Activated T-helper 1 cell treated with anti-CD3 and anti-CD28 coated beads, Interleukin-12 subunit alpha, Interleukin-12 subunit beta, Interleukin-2, Interleukin-4 antibody, amounts not matched to agents 30 ng/mL and 10 ng/mL and 1 ng/mL, durations not matched to agents 14 hours and 24 hours and 36 hours (primary cell): ENCODE measurements around the gene MARCKSL1. TPM values are rescaled to one million over a fixed set of nuclear protein-coding genes. Genes with fewer than 3 reads are reported as not detected.
"Not testable (repeated sequence)": the region's sequence is repeated elsewhere in the genome, so short reads cannot be mapped to it uniquely, and the experiment has no call there.

Source experiments
- DNase-seq: peaks from one replicate; pipeline ENCODE4 v3.0.0; 2021; ENCODE audit warnings: low spot score
- H3K27ac Mint-ChIP-seq: one replicate; pipeline ENCODE4 v1.8.0; 2021; ENCODE audit warnings: mild to moderate bottlenecking, mixed read lengths
- H3K27me3 Mint-ChIP-seq: one replicate; pipeline ENCODE4 v1.8.0; 2022; ENCODE audit warnings: mild to moderate bottlenecking, moderate library complexity, mixed read lengths; ENCODE audit not compliant: insufficient read depth
- H3K36me3 Mint-ChIP-seq: one replicate; pipeline ENCODE4 v1.8.0; 2021; ENCODE audit warnings: low read depth, mixed read lengths
- H3K4me1 Mint-ChIP-seq: one replicate; pipeline ENCODE4 v1.8.0; 2021; ENCODE audit warnings: low read depth, mixed read lengths
- H3K4me3 Mint-ChIP-seq: one replicate; pipeline ENCODE4 v1.8.0; 2021; ENCODE audit warnings: mild to moderate bottlenecking, moderate library complexity, mixed read lengths
- H3K9me3 Mint-ChIP-seq: one replicate; pipeline ENCODE4 v1.8.0; 2021; ENCODE audit warnings: mixed read lengths
- intact Hi-C: fragments of 100-400 bp; cut with micrococcal nuclease; formaldehyde crosslinking; loops from one replicate; pipeline ENCODE4 v1.15.1; 2024
- total RNA-seq: library from RNA; stranded (reverse); gene quantifications from 2 replicates; pipeline ENCODE4 v1.2.3, GENCODE V29; 2022

The MARCKSL1 gene
- total RNA-seq, 1 donor from 2014 or later, result 31.6 TPM

GRCh38 chr1:32311709-32312393 is 24.2 kb downstream of the MARCKSL1 start:
- Mint-ChIP-seq H3K4me3 (no peak overlapping the region), H3K36me3 (peaks cover 21% of the 10 kb centered on the region), H3K27ac (peak overlapping the region; percentile 21), H3K27me3 (no peaks in the 10 kb centered on the region), H3K4me1 (peaks cover 51% of the 10 kb centered on the region), H3K9me3 (no peaks in the 10 kb centered on the region)
- intact Hi-C loops, result no loop called here
- no peak for DNase-seq

GRCh38 chr1:32309960-32310359 is 26.1 kb downstream of the MARCKSL1 start:
- Mint-ChIP-seq H3K4me3 (no peak overlapping the region), H3K4me1 (peaks cover 42% of the 10 kb centered on the region), H3K9me3 (no peaks in the 10 kb centered on the region), H3K27me3 (no peaks in the 10 kb centered on the region), H3K27ac (peak overlapping the region; percentile 30), H3K36me3 (peaks cover 28% of the 10 kb centered on the region)
- DNase-seq, result no peak
- intact Hi-C loops, result no loop called here

- Mint-ChIP-seq H3K4me1 (peaks cover 53% of the 10 kb centered on the region), H3K27me3 (no peaks in the 10 kb centered on the region), H3K36me3 (peaks cover 42% of the 10 kb centered on the region), H3K9me3 (no peaks in the 10 kb centered on the region), H3K4me3 (no peak overlapping the region), H3K27ac (peak overlapping the region; percentile 6)
- no peak for DNase-seq
- intact Hi-C loops, result no loop called here
Observed at GRCh38 chr1:32307324-32307723, 28.7 kb downstream of the MARCKSL1 start.

- intact Hi-C loops, result no loop called here
- Mint-ChIP-seq H3K4me3 (no peak overlapping the region), H3K27ac (no peak overlapping the region), H3K36me3 (peaks cover 54% of the 10 kb centered on the region), H3K4me1 (peaks cover 51% of the 10 kb centered on the region), H3K27me3 (no peaks in the 10 kb centered on the region), H3K9me3 (no peaks in the 10 kb centered on the region)
- DNase-seq, result no peak
Observed at GRCh38 chr1:32305310-32305709, 30.7 kb downstream of the MARCKSL1 start.

GRCh38 chr1:32303997-32304622 is 31.9 kb downstream of the MARCKSL1 start:
- Mint-ChIP-seq H3K4me3 (no peak overlapping the region), H3K27ac (peak overlapping the region; percentile 6), H3K27me3 (no peaks in the 10 kb centered on the region), H3K4me1 (peaks cover 46% of the 10 kb centered on the region), H3K9me3 (no peaks in the 10 kb centered on the region), H3K36me3 (peaks cover 51% of the 10 kb centered on the region)
- DNase-seq, result no peak
- intact Hi-C loops, result no loop called here

GRCh38 chr1:32303358-32303757 is 32.7 kb downstream of the MARCKSL1 start:
- intact Hi-C loops, result no loop called here
- Mint-ChIP-seq H3K27ac (no peak overlapping the region), H3K4me1 (peaks cover 45% of the 10 kb centered on the region), H3K4me3 (no peak overlapping the region), H3K36me3 (peaks cover 51% of the 10 kb centered on the region), H3K9me3 (no peaks in the 10 kb centered on the region), H3K27me3 (no peaks in the 10 kb centered on the region)
- no peak for DNase-seq

- Mint-ChIP-seq H3K36me3 (peaks cover 48% of the 10 kb centered on the region), H3K27ac (no peak overlapping the region), H3K4me1 (peaks cover 57% of the 10 kb centered on the region), H3K9me3 (no peaks in the 10 kb centered on the region), H3K4me3 (no peak overlapping the region), H3K27me3 (no peaks in the 10 kb centered on the region)
- DNase-seq, result no peak
- intact Hi-C loops, result no loop called here
Observed at GRCh38 chr1:32299327-32299726, 36.7 kb downstream of the MARCKSL1 start.

- Mint-ChIP-seq H3K4me1 (peaks cover 50% of the 10 kb centered on the region), H3K36me3 (peaks cover 38% of the 10 kb centered on the region)
- H3K27ac Mint-ChIP-seq, H3K4me3 Mint-ChIP-seq, intact Hi-C loops, DNase-seq, H3K9me3 Mint-ChIP-seq, H3K27me3 Mint-ChIP-seq: not testable (repeated sequence)
Observed at GRCh38 chr1:32298211-32298610, 37.8 kb downstream of the MARCKSL1 start.

- peaks cover 37% of the 10 kb centered on the region for H3K4me1 Mint-ChIP-seq
- intact Hi-C loops, result loop anchor here (1.0 to 2.0 kb wide), 13 partner anchors 19 to 359 kb away; partner anchors contain the start of genes BSDC1, CCDC28B, EIF3I and IQCC
- peak; percentile 96 for DNase-seq
- H3K4me3 Mint-ChIP-seq, result peak within 1 kb of the TSS; percentile 93
- H3K36me3 Mint-ChIP-seq, result peaks cover 22% of the 10 kb centered on the region
- H3K9me3 Mint-ChIP-seq, result no peaks in the 10 kb centered on the region
- no peaks in the 10 kb centered on the region for H3K27me3 Mint-ChIP-seq
- peak within 1 kb of the TSS; percentile 94 for H3K27ac Mint-ChIP-seq
Observed at GRCh38 chr1:32291708-32292538, 44.1 kb downstream of the MARCKSL1 start, which contains the start of gene HDAC1. Gene HDAC1, plus strand, starts transcription at chr1:32292083. Its CDS starts 87 bp downstream, at chr1:32292170.

- DNase-seq, result no peak
- H3K36me3 Mint-ChIP-seq, result peaks cover 22% of the 10 kb centered on the region
- no peaks in the 10 kb centered on the region for H3K9me3 Mint-ChIP-seq
- H3K4me1 Mint-ChIP-seq, result peaks cover 30% of the 10 kb centered on the region
- peak overlapping the region; percentile 94 for H3K27ac Mint-ChIP-seq
- H3K4me3 Mint-ChIP-seq, result peak overlapping the region; percentile 93
- intact Hi-C loops, result loop anchor here (2.0 kb wide), 2 partner anchors 18 to 50 kb away; no protein-coding TSS in a partner anchor
- no peaks in the 10 kb centered on the region for H3K27me3 Mint-ChIP-seq
Observed at GRCh38 chr1:32291145-32291707, 44.8 kb downstream of the MARCKSL1 start.

- Mint-ChIP-seq H3K4me1 (peaks cover 14% of the 10 kb centered on the region), H3K4me3 (no peak overlapping the region), H3K9me3 (no peaks in the 10 kb centered on the region), H3K27ac (no peak overlapping the region), H3K27me3 (no peaks in the 10 kb centered on the region), H3K36me3 (peaks cover 27% of the 10 kb centered on the region)
- no peak for DNase-seq
- intact Hi-C loops, result no loop called here
Observed at GRCh38 chr1:32289256-32289655, 46.8 kb downstream of the MARCKSL1 start.

- H3K27ac Mint-ChIP-seq, result no peak overlapping the region
Observed at GRCh38 chr1:32286763-32287162, 49.3 kb downstream of the MARCKSL1 start.

More at GRCh38 chr1:32286763-32287162, 49.3 kb downstream of the MARCKSL1 start:
- no peak overlapping the region for H3K4me3 Mint-ChIP-seq
- DNase-seq, result no peak
- no peaks in the 10 kb centered on the region for H3K9me3 Mint-ChIP-seq
- peaks cover 7% of the 10 kb centered on the region for H3K4me1 Mint-ChIP-seq
- intact Hi-C loops, result no loop called here
- peaks cover 27% of the 10 kb centered on the region for H3K36me3 Mint-ChIP-seq
- H3K27me3 Mint-ChIP-seq, result no peaks in the 10 kb centered on the region
